Upper lobe of left lung (tissue), 6 donors: Measurements from ENCODE around the gene ERFE. TPM values are rescaled to one million over a fixed set of nuclear protein-coding genes. Genes with fewer than 3 reads are reported as not detected.
A peak's percentile ranks its signal among the peaks of the same experiment; 100 is the strongest.

Experiments used
- ATAC-seq, 2 donors: fragments of 200-7000 bp; cut with Tn5 transposase; one replicate each; pipeline ENCODE4 v1.9.1; 2022; ENCODE audit warnings: mild to moderate bottlenecking in 2 of 2, moderate library complexity in 2 of 2; ENCODE audit not compliant: low FRiP score in 2 of 2
- DNase-seq, 2 donors: peaks; one replicate each; pipeline ENCODE4 v3.0.0-alpha.2; 2019 to 2020
- H3K27ac ChIP-seq, 4 donors: fragments of 200-600 bp; sonication (generic); one replicate each; pipeline ENCODE4 v1.5.1; 2016 to 2019
- H3K27me3 ChIP-seq, 4 donors: fragments of 200-600 bp; sonication (generic); one replicate each; pipeline ENCODE4 v1.5.1; 2017 to 2019
- H3K36me3 ChIP-seq, 4 donors: fragments of 200-600 bp; sonication (generic); one replicate each; pipeline ENCODE4 v1.5.1; 2016 to 2019
- H3K4me1 ChIP-seq, 4 donors: fragments of 200-600 bp; sonication (generic); one replicate each; pipeline ENCODE4 v1.5.1; 2018 to 2019
- H3K4me3 ChIP-seq, 4 donors: fragments of 200-600 bp; sonication (generic); one replicate each; pipeline ENCODE4 v1.5.1; 2017 to 2019; ENCODE audit warnings: mild to moderate bottlenecking in 2 of 4, moderate library complexity in 1 of 4
- H3K9me3 ChIP-seq, 4 donors: fragments of 200-600 bp; sonication (generic); one replicate each; pipeline ENCODE4 v1.5.1; 2018 to 2019
- CTCF ChIP-seq, 6 experiments: fragments of 450-650 bp in 4 of 6; fragments of 200-600 bp in 2 of 6; sonication (generic) in 2 of 6; IDR thresholded peaks; one replicate each; pipeline ENCODE4 v1.5.1; 2016 to 2019; ENCODE audit warnings: antibody characterized with exemption in 6 of 6
- EP300 ChIP-seq, 4 donors: sonication (generic); formaldehyde crosslinking; IDR thresholded peaks; one replicate each; pipeline ENCODE4 v1.5.1; 2017; ENCODE audit warnings: antibody characterized with exemption in 4 of 4, control low read depth in 2 of 4
- POLR2A ChIP-seq, 4 donors: fragments of 450-650 bp; IDR thresholded peaks; one replicate each; pipeline ENCODE4 v1.5.1; 2016 to 2017; ENCODE audit warnings: antibody characterized with exemption in 4 of 4, mild to moderate bottlenecking in 2 of 4
- POLR2AphosphoS5 ChIP-seq, 2 donors: sonication (generic); formaldehyde crosslinking; IDR thresholded peaks; one replicate each; pipeline ENCODE4 v1.5.1; 2017; ENCODE audit warnings: antibody characterized with exemption in 2 of 2
- WGBS, 2 donors: methylation state at CpG; one replicate each; pipeline ENCODE4 v1.1.5; 2017 to 2018; 5-methylcytosine and 5-hydroxymethylcytosine counted together
- total RNA-seq, 6 donors: library from RNA; depleted of rRNA in 4 of 6; stranded (reverse); fragments of >200 nt in 4 of 6; gene quantifications; one replicate each; pipeline versions ENCODE4 v1.1.0 to v1.2.1, GENCODE V29; 2016 to 2021
- donor health status: DM: no; HTN: no; CAD: no; lungs with moderate emphysema.
- donor health status: DM: no; HTN: yes; CAD: no; lungs with severe emphysema.

Gene ERFE
- total RNA-seq, 6 donors from 2014 or later, result 0.30 to 1.1 (median 0.43) TPM; not detected in 3

DNA sequence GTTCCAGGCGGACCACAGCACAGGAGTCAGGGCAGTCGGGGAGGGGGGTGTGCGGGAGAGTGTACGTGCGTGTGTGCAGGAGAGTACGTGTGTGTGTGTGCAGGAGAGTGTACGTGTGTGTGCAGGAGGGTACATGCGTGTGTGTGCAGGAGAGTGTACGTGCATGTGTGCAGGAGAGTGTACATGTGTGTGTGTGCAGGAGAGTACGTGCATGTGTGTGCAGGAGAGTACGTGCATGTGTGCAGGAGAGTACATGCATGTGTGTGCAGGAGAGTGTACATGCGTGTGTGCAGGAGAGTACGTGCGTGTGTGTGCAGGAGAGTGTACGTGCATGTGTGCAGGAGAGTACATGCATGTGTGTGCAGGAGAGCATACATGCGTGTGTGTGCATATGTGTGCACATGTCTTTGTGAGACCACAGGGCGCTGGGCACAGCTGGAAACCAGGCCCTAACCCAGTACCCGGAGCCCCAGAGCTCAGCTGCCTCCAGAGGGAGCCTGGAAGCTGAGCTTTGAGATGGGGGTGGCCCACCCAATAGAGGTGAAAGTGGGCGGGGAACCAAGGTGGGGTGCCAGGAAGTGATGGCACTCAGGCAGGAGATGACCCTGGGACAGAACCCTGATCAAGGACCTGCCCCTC is 34.2 kb upstream of the ERFE start:
- DNase-seq, result no peak
- H3K4me1 ChIP-seq, result peaks cover 0 to 7% (median 3%) of the 10 kb centered on the region in 4 donors
- no peak overlapping the region for H3K27ac ChIP-seq
- 82 to 89% methylated on average over 19 of the region's 19 CpGs for WGBS, 2 donors
- no peak overlapping the region for H3K4me3 ChIP-seq
- no peak for TF ChIP-seq POLR2A (IDR thresholded peaks at IDR 0.05)
- no peak for TF ChIP-seq CTCF (IDR thresholded peaks at IDR 0.05)
- H3K27me3 ChIP-seq, result no peaks in the 10 kb centered on the region
- no peaks in the 10 kb centered on the region for H3K9me3 ChIP-seq
- no peak for ATAC-seq
- H3K36me3 ChIP-seq, result no peaks in the 10 kb centered on the region

- WGBS, 2 donors, result 85 to 86% methylated on average over 9 to 20 of the region's 20 CpGs
- ATAC-seq, result no peak
- Histone ChIP-seq H3K27me3 (no peaks in the 10 kb centered on the region), H3K36me3 (no peaks in the 10 kb centered on the region), H3K9me3 (no peaks in the 10 kb centered on the region), H3K27ac (no peak overlapping the region), H3K4me1 (peaks cover 0 to 7% (median 3%) of the 10 kb centered on the region in 4 donors), H3K4me3 (no peak overlapping the region)
- DNase-seq, result peak in 1 of 2 donors; percentile 74
- TF ChIP-seq CTCF (IDR thresholded peaks at IDR 0.05), result no peak
- TF ChIP-seq POLR2AphosphoS5 (IDR thresholded peaks at IDR 0.05), result no peak
- no peak for TF ChIP-seq POLR2A (IDR thresholded peaks at IDR 0.05)
- TF ChIP-seq EP300 (IDR thresholded peaks at IDR 0.05), result no peak
These were observed 33.5 kb upstream of the ERFE start for GRCh38 chr2:238125127-238125885.

DNA sequence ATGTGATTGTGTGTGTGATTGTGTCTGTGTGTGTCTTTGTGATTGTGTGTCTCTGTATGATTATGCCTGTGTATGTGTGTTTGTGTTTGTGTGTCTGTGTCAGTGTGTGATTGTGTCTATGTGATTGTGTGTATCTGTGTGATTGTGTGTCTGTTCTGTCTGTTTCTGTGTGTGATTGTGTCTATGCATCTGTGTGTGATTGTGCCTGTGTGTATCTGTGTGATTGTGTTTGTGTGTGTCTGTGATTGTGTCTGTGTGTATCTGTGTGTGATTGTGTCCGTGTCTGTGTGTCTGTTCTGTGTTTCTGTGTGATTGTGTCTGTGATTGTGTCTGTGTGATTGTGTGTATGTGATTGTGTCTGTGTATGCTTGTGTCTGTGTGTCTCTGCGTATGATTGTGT is 32.4 kb upstream of the ERFE start:
- H3K27ac ChIP-seq, result no peak overlapping the region
- peaks cover 0 to 7% (median 3%) of the 10 kb centered on the region in 4 donors for H3K4me1 ChIP-seq
- ATAC-seq (no peak), DNase-seq (no peak)
- WGBS, 2 donors, result 89 to 100% methylated on average over 2 of the region's 2 CpGs
- no peak overlapping the region for H3K4me3 ChIP-seq
- H3K27me3 ChIP-seq, result no peaks in the 10 kb centered on the region
- H3K9me3 ChIP-seq, result no peaks in the 10 kb centered on the region
- H3K36me3 ChIP-seq, result no peaks in the 10 kb centered on the region
- no peak for TF ChIP-seq POLR2AphosphoS5 (IDR thresholded peaks at IDR 0.05)
- no peak for TF ChIP-seq POLR2A (IDR thresholded peaks at IDR 0.05)
- TF ChIP-seq CTCF (IDR thresholded peaks at IDR 0.05), result no peak
- TF ChIP-seq EP300 (IDR thresholded peaks at IDR 0.05), result no peak

DNA sequence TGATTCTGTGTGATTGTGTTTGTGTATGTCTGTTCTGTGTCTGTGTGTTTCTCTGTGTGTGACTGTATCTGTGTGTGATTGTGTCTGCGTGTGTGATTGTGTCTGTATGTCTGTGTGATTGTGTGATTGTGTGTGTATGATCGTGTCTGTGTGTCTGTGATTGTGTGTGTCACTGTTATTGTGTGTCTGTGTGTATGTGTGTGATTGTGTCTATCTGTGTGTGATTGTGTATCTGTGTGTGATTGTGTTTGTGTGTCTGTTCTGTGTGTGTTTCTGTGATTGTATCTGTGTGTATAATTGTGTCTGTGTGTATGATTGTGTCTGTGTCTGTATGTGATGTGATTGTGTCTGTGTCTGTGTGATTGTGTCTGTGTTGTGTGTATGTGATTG is 32.0 kb upstream of the ERFE start:
- ATAC-seq, result no peak
- 75 to 91% methylated on average over 2 of the region's 2 CpGs for WGBS, 2 donors

More for the DNA sequence above, 32.0 kb upstream of the ERFE start:
- Histone ChIP-seq H3K4me3 (no peak overlapping the region), H3K27me3 (no peaks in the 10 kb centered on the region), H3K36me3 (no peaks in the 10 kb centered on the region), H3K9me3 (no peaks in the 10 kb centered on the region), H3K27ac (no peak overlapping the region), H3K4me1 (peaks cover 0 to 7% (median 3%) of the 10 kb centered on the region in 4 donors)
- TF ChIP-seq POLR2AphosphoS5 (IDR thresholded peaks at IDR 0.05), result no peak
- no peak for TF ChIP-seq CTCF (IDR thresholded peaks at IDR 0.05)
- no peak for TF ChIP-seq POLR2A (IDR thresholded peaks at IDR 0.05)
- no peak for TF ChIP-seq EP300 (IDR thresholded peaks at IDR 0.05)
- no peak for DNase-seq
